GM12801 (cell line): Measurements from ENCODE around the gene FAF1.

Experiments used
- CTCF ChIP-seq: IDR thresholded peaks from one replicate; pipeline ENCODE4 v1.5.1; 2011; ENCODE audit warnings: control low read depth; ENCODE audit not compliant: insufficient read length; ENCODE audit errors: extremely low read depth

Gene FAF1

GRCh38 chr1:50559421-50559820 lies 400.6 kb downstream of the FAF1 start:
- no peak for TF ChIP-seq CTCF

- TF ChIP-seq CTCF: no peak
These were observed 406.1 kb downstream of the FAF1 start for GRCh38 chr1:50553921-50554320.

DNA sequence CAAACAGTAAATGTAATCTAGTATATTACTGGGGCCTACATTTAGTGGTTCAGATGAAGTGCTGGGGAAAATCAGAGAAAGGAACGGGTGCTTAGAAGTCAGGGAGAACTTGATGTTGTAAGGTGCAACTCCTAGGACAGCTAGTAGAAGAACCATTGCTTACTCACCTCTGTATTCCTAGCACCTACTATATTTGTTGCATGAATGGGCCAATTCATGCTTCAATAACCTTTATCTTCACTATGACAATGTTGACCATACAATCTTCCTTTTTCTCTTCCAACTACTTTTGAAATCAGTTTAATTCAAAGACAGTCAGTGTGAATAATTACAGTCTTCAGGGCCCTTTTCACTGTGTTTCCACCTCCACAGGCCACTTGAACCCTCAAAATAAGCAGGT lies 411.8 kb downstream of the FAF1 start:
- no peak for TF ChIP-seq CTCF

DNA sequence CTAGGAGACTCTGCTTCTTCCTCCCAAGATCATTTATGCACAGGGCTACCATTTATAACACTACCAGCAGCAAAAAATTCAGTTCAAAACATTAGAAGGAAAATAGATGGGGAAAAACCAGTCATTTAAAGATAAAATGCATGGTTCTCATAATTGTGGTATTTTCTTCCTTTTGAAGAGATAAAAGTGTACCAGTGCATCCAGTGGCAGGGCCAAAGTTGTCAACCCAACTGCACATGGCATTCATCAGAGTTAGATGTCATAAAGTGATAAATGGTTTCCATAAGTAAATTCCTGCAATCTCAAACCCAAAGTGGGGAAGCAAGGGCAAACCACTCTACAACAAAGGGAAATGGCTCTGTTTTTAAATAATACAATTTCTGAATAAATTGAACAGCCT lies 417.7 kb downstream of the FAF1 start:
- no peak for TF ChIP-seq CTCF

DNA sequence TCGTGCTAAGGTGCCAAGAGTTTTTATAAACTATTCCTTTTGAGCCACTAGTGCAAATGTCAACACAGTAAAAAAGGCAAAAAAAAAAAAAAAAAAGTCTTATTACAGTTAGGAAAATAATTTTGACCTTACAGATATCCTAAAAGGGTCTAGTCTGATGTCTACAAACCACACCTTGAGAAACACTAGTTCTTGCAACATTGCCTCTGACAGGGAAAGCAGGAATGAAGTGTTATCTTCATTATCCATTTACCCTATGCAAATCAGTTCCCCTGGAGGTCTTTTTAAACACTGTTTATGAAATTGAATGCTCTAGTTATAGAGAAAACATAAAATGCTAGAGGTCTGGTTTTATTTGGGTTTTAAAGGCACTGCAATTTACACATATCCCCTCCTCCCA lies 421.6 kb downstream of the FAF1 start:
- TF ChIP-seq CTCF: no peak

GRCh38 chr1:50531601-50532000 lies 428.5 kb downstream of the FAF1 start:
- no peak for TF ChIP-seq CTCF

DNA sequence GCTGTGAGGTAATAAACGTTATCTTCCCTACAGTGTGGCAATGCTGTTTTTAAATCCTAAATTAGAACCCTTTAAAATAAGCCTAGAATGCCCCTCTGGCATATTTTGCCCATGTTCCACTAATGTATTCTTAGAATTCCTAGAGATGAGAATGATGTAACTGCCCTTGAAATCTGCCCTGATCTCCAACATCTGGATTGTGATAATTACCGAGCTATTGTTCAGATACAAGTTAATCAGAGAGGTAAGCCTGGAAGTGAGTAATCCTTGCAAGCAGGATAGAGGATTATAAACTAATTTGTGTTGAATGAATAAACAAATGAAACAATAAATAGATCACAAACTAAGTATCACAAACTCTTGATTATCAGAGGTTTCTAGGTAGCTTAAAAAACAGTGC lies 429.0 kb downstream of the FAF1 start:
- TF ChIP-seq CTCF: no peak

DNA sequence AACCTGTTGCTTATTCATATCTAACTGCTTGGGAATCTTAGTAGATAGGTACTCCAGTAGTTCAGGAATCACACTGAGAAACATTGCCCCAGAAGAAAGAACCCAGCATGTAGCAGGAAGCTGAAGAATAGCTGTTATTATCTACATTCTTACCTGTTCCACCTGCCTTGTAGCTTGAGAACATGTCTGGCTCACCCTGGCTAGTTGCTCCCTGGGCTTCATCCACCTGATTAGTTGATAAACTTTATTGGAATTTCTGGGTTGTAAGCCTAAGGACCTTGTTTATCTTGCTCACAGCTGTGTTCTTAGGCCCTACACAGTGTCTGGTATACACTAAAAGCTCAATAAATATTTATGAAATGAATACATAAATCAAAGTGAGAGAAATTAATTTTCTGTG lies 430.6 kb downstream of the FAF1 start:
- no peak for TF ChIP-seq CTCF
